Stomach (tissue), 9 donors: ENCODE data around the gene CDRT15. TPM values are rescaled to one million over a fixed set of nuclear protein-coding genes. Genes with fewer than 3 reads are reported as not detected.
"Not testable (repeated sequence)": the region's sequence is repeated elsewhere in the genome, so short reads cannot be mapped to it uniquely, and the experiment has no call there.

Experiments
- DNase-seq, 2 donors: peaks; one replicate each; pipeline versions ENCODE4 v3.0.0 to v3.0.0-alpha.2; 2013 to 2019
- H3K27ac ChIP-seq, 5 donors: fragments of 200-600 bp in 4 of 5; sonication (generic) in 4 of 5; one replicate each; pipeline ENCODE4 v1.5.1; 2013 to 2019; ENCODE audit warnings: mild to moderate bottlenecking in 1 of 5, moderate library complexity in 1 of 5
- H3K27me3 ChIP-seq, 3 donors: fragments of 200-600 bp; sonication (generic); one replicate each; pipeline ENCODE4 v1.5.1; 2017 to 2019; ENCODE audit warnings: mixed run types in 1 of 3
- H3K36me3 ChIP-seq, 4 donors: fragments of 200-600 bp; sonication (generic); 1 replicate in 3 of 4; 2 replicates in 1 of 4; pipeline ENCODE4 v1.5.1; 2016 to 2019
- H3K4me1 ChIP-seq, 4 donors: fragments of 200-600 bp; sonication (generic); one replicate each; pipeline ENCODE4 v1.5.1; 2016 to 2019
- H3K4me3 ChIP-seq, 4 donors: fragments of 200-600 bp; sonication (generic) in 3 of 4; one replicate each; pipeline ENCODE4 v1.5.1; 2016 to 2019; ENCODE audit warnings: mild to moderate bottlenecking in 1 of 4
- H3K9me3 ChIP-seq, 4 donors: fragments of 200-600 bp; sonication (generic); one replicate each; pipeline ENCODE4 v1.5.1; 2016 to 2019
- EP300 ChIP-seq: sonication (generic); formaldehyde crosslinking; IDR thresholded peaks from one replicate; pipeline ENCODE4 v1.6.1; 2017; ENCODE audit warnings: antibody characterized with exemption
- POLR2A ChIP-seq, 4 donors: fragments of 450-650 bp; IDR thresholded peaks; one replicate each; pipeline ENCODE4 v1.6.1; 2016; ENCODE audit warnings: antibody characterized with exemption in 4 of 4, control low read depth in 2 of 4, mild to moderate bottlenecking in 1 of 4, moderate library complexity in 1 of 4
- POLR2AphosphoS5 ChIP-seq, 3 donors: sonication (generic); formaldehyde crosslinking; IDR thresholded peaks; one replicate each; pipeline ENCODE4 v1.6.1; 2016; ENCODE audit warnings: antibody characterized with exemption in 3 of 3
- WGBS, 5 donors: extraction: QIAGEN DNeasy Blood & Tissue Kit in 3 of 5; methylation state at CpG; one replicate each; pipeline versions ENCODE4 v1.1.5 to v1.1.7; 2013 to 2018; 5-methylcytosine and 5-hydroxymethylcytosine counted together
- intact Hi-C: fragments of 100-400 bp; cut with DNase I; formaldehyde crosslinking; loops from one replicate; pipeline ENCODE4 v1.15.1; 2023; ENCODE audit warnings: low total_unique reads
- polyA plus RNA-seq, 3 donors: library from polyadenylated mRNA; stranded (reverse); fragments of 200-250 nt; gene quantifications; one replicate each; pipeline ENCODE4 v1.2.3, GENCODE V29; 2013
- total RNA-seq, 5 donors: library from RNA; depleted of rRNA; stranded (reverse); fragments of >200 nt; gene quantifications; one replicate each; pipeline versions ENCODE4 v1.1.0 to v1.2.3, GENCODE V29; 2014 to 2016
- TF ChIP-seq, protein P1 (sequence below), 7 experiments: fragments of 450-650 bp in 4 of 7; fragments of 200-600 bp in 3 of 7; sonication (generic) in 3 of 7; IDR thresholded peaks; one replicate each; pipeline ENCODE4 v1.5.1; 2016 to 2019; ENCODE audit warnings: antibody characterized with exemption in 7 of 7, control low read depth in 2 of 7, mild to moderate bottlenecking in 1 of 7
- donor health status: healthy with polysubstance abuse.
- donor health status: Bipolar disorder and iron deficiency.
- donor health status: healthy.

Gene CDRT15
- total and polyA plus RNA-seq, 8 donors = not detected

DNA sequence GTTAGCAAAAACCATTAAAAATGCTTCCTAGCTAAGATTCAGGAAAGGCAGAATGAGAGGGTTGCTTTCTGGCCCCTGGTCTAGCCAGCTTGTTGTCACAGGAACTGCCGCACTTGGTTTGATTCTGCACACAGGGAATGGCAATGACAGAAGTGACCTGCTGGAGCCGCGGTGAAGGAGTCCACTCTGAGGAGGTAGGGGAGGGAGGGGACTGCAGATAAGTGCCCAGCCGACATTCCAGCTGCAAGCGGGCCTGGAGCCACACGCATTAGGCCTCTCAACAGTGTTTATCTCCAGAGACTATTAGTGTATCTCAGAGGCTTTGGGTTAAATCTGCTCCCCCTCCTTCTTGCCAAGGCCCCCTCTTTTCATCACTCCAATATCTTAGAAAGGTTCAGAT, 38.6 kb downstream of the CDRT15 start:
- H3K9me3 ChIP-seq = no peaks in the 10 kb centered on the region
- TF ChIP-seq POLR2AphosphoS5 (IDR thresholded peaks at IDR 0.05) (no peak), EP300 (no peak), POLR2A (IDR thresholded peaks at IDR 0.05) (no peak)
- TF ChIP-seq, protein P1, sequence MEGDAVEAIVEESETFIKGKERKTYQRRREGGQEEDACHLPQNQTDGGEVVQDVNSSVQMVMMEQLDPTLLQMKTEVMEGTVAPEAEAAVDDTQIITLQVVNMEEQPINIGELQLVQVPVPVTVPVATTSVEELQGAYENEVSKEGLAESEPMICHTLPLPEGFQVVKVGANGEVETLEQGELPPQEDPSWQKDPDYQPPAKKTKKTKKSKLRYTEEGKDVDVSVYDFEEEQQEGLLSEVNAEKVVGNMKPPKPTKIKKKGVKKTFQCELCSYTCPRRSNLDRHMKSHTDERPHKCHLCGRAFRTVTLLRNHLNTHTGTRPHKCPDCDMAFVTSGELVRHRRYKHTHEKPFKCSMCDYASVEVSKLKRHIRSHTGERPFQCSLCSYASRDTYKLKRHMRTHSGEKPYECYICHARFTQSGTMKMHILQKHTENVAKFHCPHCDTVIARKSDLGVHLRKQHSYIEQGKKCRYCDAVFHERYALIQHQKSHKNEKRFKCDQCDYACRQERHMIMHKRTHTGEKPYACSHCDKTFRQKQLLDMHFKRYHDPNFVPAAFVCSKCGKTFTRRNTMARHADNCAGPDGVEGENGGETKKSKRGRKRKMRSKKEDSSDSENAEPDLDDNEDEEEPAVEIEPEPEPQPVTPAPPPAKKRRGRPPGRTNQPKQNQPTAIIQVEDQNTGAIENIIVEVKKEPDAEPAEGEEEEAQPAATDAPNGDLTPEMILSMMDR (IDR thresholded peaks at IDR 0.05) = no peak

DNA sequence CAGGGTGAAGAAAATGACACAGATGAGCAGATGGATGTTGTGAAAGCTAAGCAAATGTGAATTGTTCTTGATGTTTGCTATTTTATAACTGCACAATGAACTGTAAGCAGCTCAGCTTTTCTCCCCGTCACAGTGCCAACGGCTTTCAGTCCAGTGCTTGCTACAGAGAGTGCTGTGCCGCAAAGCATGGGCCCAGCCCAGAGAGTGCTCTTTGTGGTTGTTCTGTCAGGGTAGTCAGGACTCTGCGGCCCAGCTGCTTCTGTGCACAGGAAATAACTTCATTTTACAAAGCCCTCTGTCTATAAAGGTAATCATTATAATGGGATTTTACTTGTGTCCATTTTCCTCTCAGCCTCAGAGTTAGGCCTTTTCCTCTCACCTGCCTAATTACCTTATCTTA, 39.1 kb downstream of the CDRT15 start:
- peak overlapping the region in 3 of 5 donors; percentile 12 to 52 (median 33) for H3K27ac ChIP-seq

More for the DNA sequence above, 38.6 kb downstream of the CDRT15 start:
- no peaks in the 10 kb centered on the region for H3K27me3 ChIP-seq
- H3K27ac ChIP-seq = peak overlapping the region in 4 of 5 donors; percentile 12 to 52 (median 40)
- peak; percentile 57 to 62 for DNase-seq
- H3K36me3 ChIP-seq = peaks cover 0 to 7% (median 2%) of the 10 kb centered on the region in 4 donors
- 16 to 59% (median 24%) methylated on average over 5 to 6 of the region's 6 CpGs for WGBS, 5 donors
- intact Hi-C loops = no loop called here
- H3K4me1 ChIP-seq = peaks cover 13 to 61% (median 39%) of the 10 kb centered on the region in 4 donors
- H3K4me3 ChIP-seq = no peak overlapping the region

DNA sequence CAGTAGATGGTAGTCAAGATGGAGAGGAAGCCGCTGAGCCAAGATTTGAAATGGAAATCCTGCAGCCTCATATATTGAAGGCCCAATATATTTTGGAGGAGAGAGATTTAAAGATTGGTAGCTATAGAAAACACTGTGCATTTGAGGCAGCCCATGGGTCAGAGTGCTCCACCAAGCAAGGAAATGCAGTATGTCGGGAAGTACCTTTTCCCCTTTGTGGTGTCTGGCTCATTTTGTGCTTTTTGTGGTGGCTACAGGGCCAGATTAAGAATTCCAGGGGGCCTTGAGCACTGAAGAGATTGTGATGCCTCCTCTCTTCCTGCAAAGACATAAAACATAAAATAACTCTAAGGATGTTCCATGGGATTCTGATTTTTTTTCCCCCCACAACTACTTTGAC, 39.6 kb downstream of the CDRT15 start:
- Histone ChIP-seq H3K27me3 (no peaks in the 10 kb centered on the region), H3K9me3 (no peaks in the 10 kb centered on the region), H3K4me3 (no peak overlapping the region), H3K36me3 (peaks cover 0 to 7% (median 3%) of the 10 kb centered on the region in 4 donors), H3K27ac (peak overlapping the region in 2 of 5 donors; percentile 33 to 52), H3K4me1 (peaks cover 12 to 54% (median 38%) of the 10 kb centered on the region in 4 donors)
- WGBS, 5 donors = 88 to 96% (median 91%) methylated on average over 2 of the region's 2 CpGs
- TF ChIP-seq POLR2AphosphoS5 (IDR thresholded peaks at IDR 0.05) = no peak
- TF ChIP-seq, protein P1 (IDR thresholded peaks at IDR 0.05) = no peak
- TF ChIP-seq POLR2A (IDR thresholded peaks at IDR 0.05) = no peak
- TF ChIP-seq EP300 = no peak
- no peak for DNase-seq
- intact Hi-C loops = no loop called here

More for the DNA sequence above, 39.1 kb downstream of the CDRT15 start:
- Histone ChIP-seq H3K9me3 (no peaks in the 10 kb centered on the region), H3K4me3 (no peak overlapping the region), H3K27me3 (no peaks in the 10 kb centered on the region), H3K36me3 (peaks cover 0 to 7% (median 3%) of the 10 kb centered on the region in 4 donors), H3K4me1 (peaks cover 13 to 57% (median 39%) of the 10 kb centered on the region in 4 donors)
- WGBS, 5 donors = 36 to 70% (median 44%) methylated on average over 4 of the region's 4 CpGs
- TF ChIP-seq EP300 (no peak), POLR2A (IDR thresholded peaks at IDR 0.05) (no peak), POLR2AphosphoS5 (IDR thresholded peaks at IDR 0.05) (no peak)
- TF ChIP-seq, protein P1 (IDR thresholded peaks at IDR 0.05) = no peak
- intact Hi-C loops = no loop called here
- DNase-seq = peak; percentile 28 to 38

DNA sequence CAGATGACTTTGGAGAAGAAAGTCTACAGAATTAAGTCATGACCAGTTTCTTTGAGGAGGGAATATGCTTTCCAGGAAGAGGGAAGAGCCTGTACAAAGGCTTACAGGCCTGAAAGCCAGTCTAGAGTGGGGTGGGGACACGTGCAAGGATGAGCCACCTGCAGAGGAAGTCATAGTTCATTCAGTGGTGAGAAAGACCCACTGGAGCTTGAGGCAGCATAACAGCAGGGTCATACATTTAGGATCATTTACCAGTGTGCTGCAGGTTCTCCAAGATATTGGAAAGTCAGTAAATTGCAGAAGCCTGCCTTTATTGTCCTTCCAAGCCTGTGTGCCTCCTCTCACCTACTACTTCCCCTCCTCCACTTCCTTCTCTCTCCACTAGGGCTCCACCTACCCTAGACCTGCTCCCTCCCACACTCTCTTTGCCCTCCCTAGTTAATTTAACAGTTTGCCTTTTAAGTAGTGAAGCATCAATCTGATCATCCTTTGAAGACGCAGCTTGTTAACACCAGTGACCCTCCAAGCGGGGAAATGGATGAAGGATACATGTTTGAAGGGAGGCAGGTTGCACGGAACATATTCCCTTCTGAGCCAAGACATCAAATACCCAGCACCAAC, 40.2 kb downstream of the CDRT15 start:
- Histone ChIP-seq H3K9me3 (no peaks in the 10 kb centered on the region), H3K4me3 (no peak overlapping the region), H3K27ac (no peak overlapping the region), H3K4me1 (peaks cover 9 to 48% (median 32%) of the 10 kb centered on the region in 4 donors), H3K36me3 (peaks cover 0 to 7% (median 3%) of the 10 kb centered on the region in 4 donors), H3K27me3 (no peaks in the 10 kb centered on the region)
- no peak for DNase-seq
- 73 to 95% (median 83%) methylated on average over 4 of the region's 4 CpGs for WGBS, 5 donors
- intact Hi-C loops = no loop called here
- no peak for TF ChIP-seq POLR2A (IDR thresholded peaks at IDR 0.05)
- TF ChIP-seq, protein P1 (IDR thresholded peaks at IDR 0.05) = peak in 1 of 7 experiments; percentile 26

GRCh38 chr17:14192636-14193344, 43.9 kb downstream of the CDRT15 start:
- H3K27ac ChIP-seq, H3K36me3 ChIP-seq, H3K27me3 ChIP-seq, DNase-seq, intact Hi-C loops, H3K9me3 ChIP-seq, H3K4me3 ChIP-seq: not testable (repeated sequence)
- WGBS, 5 donors = 66 to 91% (median 81%) methylated on average over 12 to 13 of the region's 13 CpGs
- peaks cover under 1 to 15% (median 4%) of the 10 kb centered on the region in 4 donors for H3K4me1 ChIP-seq

DNA sequence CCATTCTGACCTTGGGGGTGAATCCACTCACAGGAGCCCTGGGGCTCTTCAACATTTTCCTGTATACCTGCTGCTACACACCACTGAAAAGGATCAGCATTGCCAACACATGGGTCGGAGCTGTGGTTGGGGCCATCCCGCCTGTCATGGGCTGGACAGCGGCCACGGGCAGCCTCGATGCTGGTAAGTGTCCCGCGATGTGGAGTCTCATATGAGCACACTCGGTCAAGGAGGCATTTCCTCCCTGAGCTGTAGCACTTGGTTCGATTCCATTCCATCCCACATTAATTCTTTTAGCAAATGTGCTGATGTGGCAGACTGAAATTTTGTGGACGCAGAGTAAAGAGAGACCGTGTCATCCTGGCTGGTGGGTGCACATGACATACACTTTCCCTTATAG, 44.6 kb downstream of the CDRT15 start:
- H3K9me3 ChIP-seq, H3K4me1 ChIP-seq, H3K4me3 ChIP-seq, H3K27me3 ChIP-seq, H3K36me3 ChIP-seq, DNase-seq, intact Hi-C loops, H3K27ac ChIP-seq: not testable (repeated sequence)
- 81 to 90% (median 84%) methylated on average over 3 to 11 of the region's 11 CpGs for WGBS, 5 donors

DNA sequence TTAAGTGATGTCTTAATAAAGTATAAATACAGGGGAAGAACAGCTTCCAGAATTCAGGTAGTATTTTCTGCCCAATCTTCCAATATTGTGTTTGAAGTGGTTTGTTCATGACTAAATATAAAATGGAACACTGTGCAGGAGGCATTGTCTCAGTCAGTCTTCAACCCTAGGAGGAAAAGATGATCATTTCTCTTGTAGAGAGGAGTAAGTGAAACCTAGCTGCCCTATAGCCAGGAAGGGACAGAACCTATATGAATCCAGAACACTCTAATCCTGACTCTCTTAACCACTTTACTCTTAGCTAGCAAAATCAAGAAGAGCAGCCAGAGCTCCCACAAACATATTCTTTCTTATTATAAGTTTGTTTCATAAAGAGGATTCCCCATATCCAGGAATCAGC, 45.2 kb downstream of the CDRT15 start:
- H3K27me3 ChIP-seq, DNase-seq, H3K9me3 ChIP-seq, H3K4me1 ChIP-seq, H3K27ac ChIP-seq, H3K36me3 ChIP-seq, H3K4me3 ChIP-seq, intact Hi-C loops: not testable (repeated sequence)
